Type B pancreatic cell (in vitro differentiated cells): ENCODE data around the gene IL31RA. TPM values are rescaled to one million over a fixed set of nuclear protein-coding genes. Genes with fewer than 3 reads are reported as not detected.
"Not testable (repeated sequence)": the region's sequence is repeated elsewhere in the genome, so short reads cannot be mapped to it uniquely, and the experiment has no call there.

Source experiments
- DNase-seq: peaks from one replicate; pipeline ENCODE4 v3.0.0; 2021; ENCODE audit warnings: mixed read lengths; ENCODE audit not compliant: unreplicated experiment; ENCODE audit errors: extremely low spot score
- H3K27ac Mint-ChIP-seq: 2 replicates; pipeline ENCODE4 v1.8.0; 2021; ENCODE audit warnings: mild to moderate bottlenecking, mixed read lengths
- H3K27me3 Mint-ChIP-seq: 2 replicates; pipeline ENCODE4 v1.8.0; 2021; ENCODE audit warnings: mixed read lengths
- H3K36me3 Mint-ChIP-seq: 2 replicates; pipeline ENCODE4 v1.8.0; 2021; ENCODE audit warnings: mixed read lengths
- H3K4me1 Mint-ChIP-seq: one replicate; pipeline ENCODE4 v1.8.0; 2021; ENCODE audit warnings: mixed read lengths; ENCODE audit not compliant: unreplicated experiment
- H3K4me3 Mint-ChIP-seq: 2 replicates; pipeline ENCODE4 v1.8.0; 2021; ENCODE audit warnings: mild to moderate bottlenecking, mixed read lengths
- H3K9me3 Mint-ChIP-seq: 2 replicates; pipeline ENCODE4 v1.8.0; 2021; ENCODE audit warnings: mixed read lengths
- CTCF ChIP-seq: fragments of 200-600 bp; sonication (generic); conservative IDR thresholded peaks from 2 replicates; pipeline ENCODE4 v1.5.0; 2021; ENCODE audit warnings: antibody characterized with exemption, mild to moderate bottlenecking
- long read RNA-seq: library from polyadenylated mRNA; unstranded; transcript quantifications from one replicate; pipeline ENCODE4 v2.0.0, GENCODE V29; 2020
- total RNA-seq: library from RNA; stranded (reverse); gene quantifications from 2 replicates; pipeline ENCODE4 v1.2.1, GENCODE V29; 2021; ENCODE audit warnings: low replicate concordance

IL31RA gene
- not detected in 2 replicates for total RNA-seq
- long read RNA-seq: 0 reads

GRCh38 chr5:55850839-55851674, at the start of gene IL31RA:
TSS of gene IL31RA (plus strand) at chr5:55851357. CDS start at chr5:55851571, 214 bp downstream.
- Mint-ChIP-seq H3K4me3 (no peak within 1 kb of the TSS), H3K9me3 (no peaks in the 10 kb centered on the region), H3K4me1 (no peaks in the 10 kb centered on the region), H3K36me3 (no peaks in the 10 kb centered on the region), H3K27ac (no peak within 1 kb of the TSS), H3K27me3 (no peaks in the 10 kb centered on the region)
- DNase-seq: no peak
- TF ChIP-seq CTCF: no peak

- H3K27ac Mint-ChIP-seq, H3K4me3 Mint-ChIP-seq, H3K27me3 Mint-ChIP-seq, H3K4me1 Mint-ChIP-seq, DNase-seq, H3K36me3 Mint-ChIP-seq: not testable (repeated sequence)
- peaks cover 11% of the 10 kb centered on the region for H3K9me3 Mint-ChIP-seq
Measured at GRCh38 chr5:55808814-55809213, 42.3 kb upstream of the IL31RA start.

GRCh38 chr5:55815939-55816338, 35.2 kb upstream of the IL31RA start:
- H3K36me3 Mint-ChIP-seq, H3K27ac Mint-ChIP-seq, H3K4me3 Mint-ChIP-seq, H3K4me1 Mint-ChIP-seq, H3K9me3 Mint-ChIP-seq, H3K27me3 Mint-ChIP-seq, DNase-seq: not testable (repeated sequence)

GRCh38 chr5:55816342-55816741, 34.8 kb upstream of the IL31RA start:
- no peaks in the 10 kb centered on the region for H3K4me1 Mint-ChIP-seq
- no peak for DNase-seq
- no peak overlapping the region for H3K4me3 Mint-ChIP-seq
- no peaks in the 10 kb centered on the region for H3K9me3 Mint-ChIP-seq
- no peak for TF ChIP-seq CTCF
- peaks cover 11% of the 10 kb centered on the region for H3K27me3 Mint-ChIP-seq
- no peaks in the 10 kb centered on the region for H3K36me3 Mint-ChIP-seq
- no peak overlapping the region for H3K27ac Mint-ChIP-seq

GRCh38 chr5:55817030-55817429, 34.1 kb upstream of the IL31RA start:
- TF ChIP-seq CTCF: no peak
- Mint-ChIP-seq H3K27ac (no peak overlapping the region), H3K27me3 (peaks cover 14% of the 10 kb centered on the region), H3K9me3 (peaks cover under 1% of the 10 kb centered on the region), H3K4me3 (no peak overlapping the region), H3K36me3 (no peaks in the 10 kb centered on the region), H3K4me1 (no peaks in the 10 kb centered on the region)
- DNase-seq: no peak

GRCh38 chr5:55820488-55820887, 30.7 kb upstream of the IL31RA start:
- H3K27ac Mint-ChIP-seq: no peak overlapping the region
- peaks cover 5% of the 10 kb centered on the region for H3K9me3 Mint-ChIP-seq
- no peak for TF ChIP-seq CTCF
- peaks cover 27% of the 10 kb centered on the region for H3K27me3 Mint-ChIP-seq
- H3K36me3 Mint-ChIP-seq: no peaks in the 10 kb centered on the region
- no peaks in the 10 kb centered on the region for H3K4me1 Mint-ChIP-seq
- H3K4me3 Mint-ChIP-seq: peak overlapping the region; percentile 50
- no peak for DNase-seq
